ENCODE results near the gene DISC1. TPM values are rescaled to one million over a fixed set of nuclear protein-coding genes. Genes with fewer than 3 reads are reported as not detected.

Gene DISC1
- total and polyA plus RNA-seq, 5 donors: 2.3 to 7.4 (median 4.6) TPM

- intact Hi-C loops (cut with DNase I): loop anchor here in 1 of 4 donors (10.0 kb wide), 1 partner anchor 49 kb away; no protein-coding TSS in a partner anchor
- DNase-seq (peak; percentile 58 to 75 (median 71)), ATAC-seq (peak; percentile 73 to 86)
- H3K9me3 ChIP-seq (ENCODE audit: control insufficient read depth, low read length): no peaks in the 10 kb centered on the region
- H3K4me3 ChIP-seq (ENCODE audit: low read length): no peak overlapping the region
- H3K4me1 ChIP-seq (ENCODE audit: control insufficient read depth, insufficient read depth, low read length): no peaks in the 10 kb centered on the region
- H3K27me3 ChIP-seq (ENCODE audit: control insufficient read depth, insufficient read depth): no peaks in the 10 kb centered on the region
- WGBS: 67% methylated on average over 8 of the region's 8 CpGs
- H3K27ac ChIP-seq (ENCODE audit: low read length): no peak overlapping the region
Measured at GRCh38 chr1:231803353-231803752, 176.8 kb downstream of the DISC1 start.

- ATAC-seq: peak; percentile 70 to 72
- peak; percentile 60 to 79 (median 72) for DNase-seq
- 62% methylated on average over 21 of the region's 21 CpGs for WGBS
- Histone ChIP-seq H3K27ac (ENCODE audit: low read length) (no peak overlapping the region), H3K9me3 (ENCODE audit: control insufficient read depth, low read length) (no peaks in the 10 kb centered on the region), H3K27me3 (ENCODE audit: control insufficient read depth, insufficient read depth) (no peaks in the 10 kb centered on the region), H3K4me3 (ENCODE audit: low read length) (no peak overlapping the region), H3K4me1 (ENCODE audit: control insufficient read depth, insufficient read depth, low read length) (peaks cover 4% of the 10 kb centered on the region)
- intact Hi-C loops (cut with DNase I): loop anchor here in 1 of 4 donors (10.0 kb wide), 1 partner anchor 52 kb away; no protein-coding TSS in a partner anchor
Measured at GRCh38 chr1:231806623-231807495, 180.3 kb downstream of the DISC1 start.

GRCh38 chr1:231807541-231807940 is 181.0 kb downstream of the DISC1 start:
- no peak for ATAC-seq
- 74% methylated on average over 2 of the region's 2 CpGs for WGBS
- Histone ChIP-seq H3K27me3 (ENCODE audit: control insufficient read depth, insufficient read depth) (no peaks in the 10 kb centered on the region), H3K4me1 (ENCODE audit: control insufficient read depth, insufficient read depth, low read length) (peaks cover 4% of the 10 kb centered on the region), H3K9me3 (ENCODE audit: control insufficient read depth, low read length) (no peaks in the 10 kb centered on the region), H3K4me3 (ENCODE audit: low read length) (no peak overlapping the region), H3K27ac (ENCODE audit: low read length) (no peak overlapping the region)
- DNase-seq: no peak
- intact Hi-C loops (cut with DNase I): loop anchor here in 1 of 4 donors (10.0 kb wide), 1 partner anchor 53 kb away; no protein-coding TSS in a partner anchor

GRCh38 chr1:231808116-231808515 is 181.5 kb downstream of the DISC1 start:
- ATAC-seq (no peak), DNase-seq (peak in 1 of 3 donors; percentile 25)
- no peak overlapping the region for H3K27ac ChIP-seq (ENCODE audit: low read length)
- H3K27me3 ChIP-seq (ENCODE audit: control insufficient read depth, insufficient read depth): no peaks in the 10 kb centered on the region
- intact Hi-C loops (cut with DNase I): loop anchor here in 1 of 4 donors (10.0 kb wide), 1 partner anchor 53 kb away; no protein-coding TSS in a partner anchor
- 78% methylated on average over 3 of the region's 3 CpGs for WGBS
- peaks cover 4% of the 10 kb centered on the region for H3K4me1 ChIP-seq (ENCODE audit: control insufficient read depth, insufficient read depth, low read length)
- H3K9me3 ChIP-seq (ENCODE audit: control insufficient read depth, low read length): no peaks in the 10 kb centered on the region
- no peak overlapping the region for H3K4me3 ChIP-seq (ENCODE audit: low read length)

GRCh38 chr1:231808990-231809389 is 182.4 kb downstream of the DISC1 start:
- 40% methylated on average over 2 of the region's 2 CpGs for WGBS
- peaks cover 4% of the 10 kb centered on the region for H3K4me1 ChIP-seq (ENCODE audit: control insufficient read depth, insufficient read depth, low read length)
- peak; percentile 23 to 77 for ATAC-seq
- peak; percentile 38 to 62 (median 47) for DNase-seq
- no peaks in the 10 kb centered on the region for H3K9me3 ChIP-seq (ENCODE audit: control insufficient read depth, low read length)
- no peak overlapping the region for H3K27ac ChIP-seq (ENCODE audit: low read length)
- intact Hi-C loops (cut with DNase I): loop anchor here in 1 of 4 donors (10.0 kb wide), 1 partner anchor 54 kb away; no protein-coding TSS in a partner anchor
- no peaks in the 10 kb centered on the region for H3K27me3 ChIP-seq (ENCODE audit: control insufficient read depth, insufficient read depth)
- H3K4me3 ChIP-seq (ENCODE audit: low read length): no peak overlapping the region

GRCh38 chr1:231810415-231810814 is 183.8 kb downstream of the DISC1 start:
- ATAC-seq (no peak), DNase-seq (no peak)
- 94% methylated on average over 6 of the region's 6 CpGs for WGBS
- no peaks in the 10 kb centered on the region for H3K9me3 ChIP-seq (ENCODE audit: control insufficient read depth, low read length)
- intact Hi-C loops (cut with DNase I): no loop called here
- no peak overlapping the region for H3K27ac ChIP-seq (ENCODE audit: low read length)
- no peaks in the 10 kb centered on the region for H3K27me3 ChIP-seq (ENCODE audit: control insufficient read depth, insufficient read depth)
- H3K4me1 ChIP-seq (ENCODE audit: control insufficient read depth, insufficient read depth, low read length): peaks cover 4% of the 10 kb centered on the region
- no peak overlapping the region for H3K4me3 ChIP-seq (ENCODE audit: low read length)

GRCh38 chr1:231814021-231814420 is 187.4 kb downstream of the DISC1 start:
- DNase-seq (no peak), ATAC-seq (no peak)
- intact Hi-C loops (cut with DNase I): no loop called here
- H3K27me3 ChIP-seq (ENCODE audit: control insufficient read depth, insufficient read depth): no peaks in the 10 kb centered on the region
- no peak overlapping the region for H3K27ac ChIP-seq (ENCODE audit: low read length)
- H3K4me1 ChIP-seq (ENCODE audit: control insufficient read depth, insufficient read depth, low read length): peaks cover 5% of the 10 kb centered on the region
- no peak overlapping the region for H3K4me3 ChIP-seq (ENCODE audit: low read length)
- no peaks in the 10 kb centered on the region for H3K9me3 ChIP-seq (ENCODE audit: control insufficient read depth, low read length)
- 61% methylated on average over 2 of the region's 2 CpGs for WGBS

GRCh38 chr1:231814521-231814920 is 187.9 kb downstream of the DISC1 start:
- H3K9me3 ChIP-seq (ENCODE audit: control insufficient read depth, low read length): no peaks in the 10 kb centered on the region
- no peaks in the 10 kb centered on the region for H3K27me3 ChIP-seq (ENCODE audit: control insufficient read depth, insufficient read depth)
- intact Hi-C loops (cut with DNase I): no loop called here
- H3K27ac ChIP-seq (ENCODE audit: low read length): no peak overlapping the region
- no peak overlapping the region for H3K4me3 ChIP-seq (ENCODE audit: low read length)
- 49% methylated on average over 4 of the region's 4 CpGs for WGBS
- DNase-seq (no peak), ATAC-seq (no peak)
- peaks cover 5% of the 10 kb centered on the region for H3K4me1 ChIP-seq (ENCODE audit: control insufficient read depth, insufficient read depth, low read length)

- intact Hi-C loops (cut with DNase I): no loop called here
- DNase-seq (no peak), ATAC-seq (no peak)
- 80% methylated on average over 2 of the region's 2 CpGs for WGBS
- Histone ChIP-seq H3K9me3 (ENCODE audit: control insufficient read depth, low read length) (no peaks in the 10 kb centered on the region), H3K4me3 (ENCODE audit: low read length) (no peak overlapping the region), H3K27ac (ENCODE audit: low read length) (peak overlapping the region; percentile 29), H3K27me3 (ENCODE audit: control insufficient read depth, insufficient read depth) (no peaks in the 10 kb centered on the region), H3K4me1 (ENCODE audit: control insufficient read depth, insufficient read depth, low read length) (peaks cover 5% of the 10 kb centered on the region)
Measured at GRCh38 chr1:231817801-231818200, 191.2 kb downstream of the DISC1 start.

GRCh38 chr1:231818337-231818736 is 191.7 kb downstream of the DISC1 start:
- 20% methylated on average over 6 of the region's 6 CpGs for WGBS
- DNase-seq (peak; percentile 64 to 88 (median 69)), ATAC-seq (peak; percentile 89 to 94)
- no peaks in the 10 kb centered on the region for H3K27me3 ChIP-seq (ENCODE audit: control insufficient read depth, insufficient read depth)
- peaks cover 5% of the 10 kb centered on the region for H3K4me1 ChIP-seq (ENCODE audit: control insufficient read depth, insufficient read depth, low read length)
- peak overlapping the region; percentile 29 for H3K27ac ChIP-seq (ENCODE audit: low read length)
- H3K4me3 ChIP-seq (ENCODE audit: low read length): no peak overlapping the region
- no peaks in the 10 kb centered on the region for H3K9me3 ChIP-seq (ENCODE audit: control insufficient read depth, low read length)
- intact Hi-C loops (cut with DNase I): no loop called here

GRCh38 chr1:231821281-231821680 is 194.7 kb downstream of the DISC1 start:
- Histone ChIP-seq H3K4me1 (ENCODE audit: control insufficient read depth, insufficient read depth, low read length) (peaks cover 6% of the 10 kb centered on the region), H3K9me3 (ENCODE audit: control insufficient read depth, low read length) (no peaks in the 10 kb centered on the region), H3K27me3 (ENCODE audit: control insufficient read depth, insufficient read depth) (no peaks in the 10 kb centered on the region), H3K27ac (ENCODE audit: low read length) (no peak overlapping the region), H3K4me3 (ENCODE audit: low read length) (no peak overlapping the region)
- 49% methylated on average over 3 of the region's 3 CpGs for WGBS
- ATAC-seq (peak; percentile 31 to 32), DNase-seq (no peak)
- intact Hi-C loops (cut with DNase I): no loop called here

All from right cardiac atrium (tissue), 5 donors.